Ammon's horn (tissue), 1 donor: Measurements from ENCODE around the gene NAT14.
"Not testable (repeated sequence)": the region's sequence is repeated elsewhere in the genome, so short reads cannot be mapped to it uniquely, and the experiment has no call there.

ENCODE experiments used
- DNase-seq: peaks from one replicate; pipeline ENCODE4 v3.0.0-alpha.2; 2016; ENCODE audit warnings: low spot score

Gene NAT14

DNA sequence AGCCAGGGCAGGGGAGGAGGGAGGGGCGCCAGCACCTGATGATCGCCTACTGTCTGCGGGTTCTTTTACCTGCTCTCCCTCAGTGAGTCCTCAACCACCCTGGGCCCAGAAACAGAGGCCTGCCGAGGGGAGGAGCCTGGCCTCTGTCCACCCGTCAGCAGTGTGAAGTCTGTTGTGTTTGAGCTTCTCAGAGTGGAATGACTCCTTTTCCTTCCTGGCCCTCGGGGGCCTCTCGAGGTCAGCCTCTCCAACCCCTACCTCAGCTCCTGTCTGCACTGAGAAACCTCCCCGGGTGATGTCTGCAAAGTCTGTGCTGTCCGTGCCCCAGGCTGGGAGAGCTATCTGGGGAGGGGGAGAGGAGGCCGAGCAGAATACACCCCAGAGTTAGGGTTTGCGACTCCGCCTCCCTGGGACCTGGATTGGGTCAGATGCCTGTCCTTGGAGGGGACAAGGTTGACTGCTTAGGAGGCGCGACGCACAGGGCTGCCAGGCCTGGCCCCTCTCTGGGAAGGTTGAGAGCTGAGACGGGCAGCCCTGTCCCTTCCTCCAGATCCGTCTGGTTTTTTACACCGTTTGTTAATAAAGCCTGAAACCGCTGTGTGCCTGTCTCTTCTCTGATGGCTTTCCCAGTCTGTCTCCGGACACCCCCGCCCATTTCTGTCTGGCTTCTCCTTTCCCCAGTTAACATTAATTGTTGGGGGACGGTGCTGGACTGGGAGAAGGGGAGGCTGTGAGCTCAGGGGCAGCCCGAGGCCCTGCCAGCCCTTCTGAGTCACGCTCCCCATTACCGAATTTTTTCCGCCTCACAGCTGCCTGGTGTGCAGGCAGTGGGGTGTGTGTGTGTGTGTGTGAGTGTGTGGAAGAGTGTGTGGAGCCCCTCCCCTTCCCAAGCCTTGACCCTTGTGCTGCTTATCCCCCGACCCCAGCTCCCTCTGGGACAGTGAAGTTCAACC lies 2.3 kb downstream of the NAT14 start:
- no peak for DNase-seq

DNA sequence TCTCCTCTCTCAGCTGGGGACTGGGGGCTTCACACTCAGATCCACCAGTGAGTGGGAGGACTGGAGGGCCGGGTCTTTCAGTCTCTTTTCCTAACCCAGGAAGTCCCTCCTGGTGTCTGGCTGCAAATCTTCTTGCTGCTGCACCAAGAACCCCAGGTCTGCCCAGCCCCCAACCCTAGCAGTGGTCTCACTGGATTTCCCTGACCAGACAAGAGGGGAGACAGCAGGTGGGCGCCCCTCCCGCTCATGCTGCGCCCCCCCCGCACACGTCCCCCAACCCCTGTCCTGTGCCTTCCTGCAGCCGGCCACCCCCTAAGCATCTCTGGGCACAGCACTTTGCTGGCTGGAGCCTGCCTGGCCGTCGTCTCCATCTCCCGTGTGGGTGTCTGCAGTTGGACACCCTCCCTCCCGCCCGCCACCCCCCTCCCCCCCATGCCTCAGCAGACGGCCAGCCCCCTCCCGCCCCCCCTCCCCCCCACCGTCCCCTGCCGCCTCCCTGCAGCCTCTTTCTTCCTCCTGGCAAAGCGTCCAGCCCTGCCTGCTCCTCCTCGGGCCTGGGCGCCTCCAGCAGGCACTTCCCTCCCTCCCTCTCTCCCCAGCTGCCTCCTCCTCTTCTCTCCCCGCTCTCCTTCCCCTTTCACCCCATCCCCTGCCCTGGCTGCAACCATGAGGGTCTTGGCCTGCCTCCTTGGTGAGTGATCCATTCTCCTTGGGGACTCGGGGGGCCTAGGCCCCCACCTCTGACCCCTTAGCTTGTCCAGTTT lies 3.1 kb downstream of the NAT14 start, which contains the start of gene SSC5D:
SSC5D (plus strand) TSS at position 513 of the 764 bp plus-strand sequence; CDS start at position 667, 154 bp downstream.
- peak; percentile 54 for DNase-seq

DNA sequence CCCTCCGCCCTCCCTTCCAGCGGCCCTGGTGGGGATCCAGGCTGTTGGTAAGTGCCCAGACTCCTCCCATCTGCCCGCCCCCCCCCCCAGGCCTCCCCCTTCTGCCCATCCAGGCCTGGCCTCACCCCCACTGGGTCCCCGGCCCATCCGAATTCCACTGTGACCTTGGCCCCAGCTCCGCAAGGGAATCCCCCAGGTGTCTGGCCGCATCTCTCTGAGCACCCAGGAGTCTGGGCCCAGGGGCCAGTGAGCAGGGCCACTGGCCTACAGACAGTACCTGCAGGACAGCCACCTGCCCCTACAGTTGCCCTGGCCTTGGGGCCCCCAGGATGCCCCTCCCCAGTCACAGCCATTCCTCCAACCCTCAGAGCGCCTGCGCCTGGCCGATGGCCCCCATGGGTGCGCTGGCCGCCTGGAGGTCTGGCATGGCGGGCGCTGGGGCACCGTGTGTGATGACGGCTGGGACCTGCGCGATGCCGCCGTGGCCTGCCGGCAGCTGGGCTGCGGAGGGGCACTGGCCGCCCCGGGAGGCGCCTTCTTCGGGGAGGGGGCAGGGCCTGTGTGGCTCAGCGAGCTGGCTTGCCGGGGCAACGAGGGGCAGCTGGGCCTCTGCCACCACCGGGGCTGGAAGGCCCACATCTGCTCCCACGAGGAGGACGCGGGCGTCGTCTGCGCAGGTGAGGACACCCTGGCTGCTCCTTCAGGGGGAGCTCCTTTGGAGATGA lies 4.2 kb downstream of the NAT14 start:
- DNase-seq: no peak

DNA sequence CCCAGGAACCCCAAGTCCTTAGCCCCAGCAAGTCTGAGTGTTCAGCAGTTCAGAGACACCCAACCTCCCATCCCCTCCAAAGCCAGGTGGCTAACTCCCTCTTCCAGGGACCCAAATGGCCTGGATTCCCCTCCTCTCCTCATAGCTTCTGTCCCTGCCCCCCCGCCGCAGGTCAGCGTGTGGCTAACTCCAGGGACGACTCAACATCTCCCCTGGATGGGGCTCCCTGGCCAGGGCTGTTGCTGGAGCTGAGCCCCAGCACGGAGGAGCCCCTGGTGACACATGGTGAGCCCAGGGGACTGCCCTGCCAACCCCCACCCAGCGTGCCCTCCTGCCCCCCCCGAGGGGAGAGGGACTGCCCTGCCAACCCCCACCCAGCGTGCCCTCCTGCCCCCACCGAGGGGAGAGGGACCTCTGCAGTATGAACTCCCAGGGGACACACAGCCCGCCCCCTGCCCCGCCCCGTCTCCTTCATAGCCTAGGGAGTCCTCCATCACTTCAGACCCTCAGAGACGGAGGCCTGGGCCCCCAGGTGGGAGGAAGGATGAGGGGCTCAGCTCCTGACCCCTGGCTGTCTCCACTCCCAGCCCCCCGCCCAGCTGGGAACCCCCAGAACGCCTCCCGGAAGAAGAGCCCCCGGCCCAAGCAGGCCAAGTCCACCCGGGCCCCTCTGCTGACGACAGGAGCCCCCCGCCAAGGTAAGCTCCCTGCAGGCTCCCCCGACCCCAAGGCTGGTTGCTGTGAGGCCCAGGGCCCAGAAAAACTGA lies 4.9 kb downstream of the NAT14 start:
- DNase-seq: no peak

DNA sequence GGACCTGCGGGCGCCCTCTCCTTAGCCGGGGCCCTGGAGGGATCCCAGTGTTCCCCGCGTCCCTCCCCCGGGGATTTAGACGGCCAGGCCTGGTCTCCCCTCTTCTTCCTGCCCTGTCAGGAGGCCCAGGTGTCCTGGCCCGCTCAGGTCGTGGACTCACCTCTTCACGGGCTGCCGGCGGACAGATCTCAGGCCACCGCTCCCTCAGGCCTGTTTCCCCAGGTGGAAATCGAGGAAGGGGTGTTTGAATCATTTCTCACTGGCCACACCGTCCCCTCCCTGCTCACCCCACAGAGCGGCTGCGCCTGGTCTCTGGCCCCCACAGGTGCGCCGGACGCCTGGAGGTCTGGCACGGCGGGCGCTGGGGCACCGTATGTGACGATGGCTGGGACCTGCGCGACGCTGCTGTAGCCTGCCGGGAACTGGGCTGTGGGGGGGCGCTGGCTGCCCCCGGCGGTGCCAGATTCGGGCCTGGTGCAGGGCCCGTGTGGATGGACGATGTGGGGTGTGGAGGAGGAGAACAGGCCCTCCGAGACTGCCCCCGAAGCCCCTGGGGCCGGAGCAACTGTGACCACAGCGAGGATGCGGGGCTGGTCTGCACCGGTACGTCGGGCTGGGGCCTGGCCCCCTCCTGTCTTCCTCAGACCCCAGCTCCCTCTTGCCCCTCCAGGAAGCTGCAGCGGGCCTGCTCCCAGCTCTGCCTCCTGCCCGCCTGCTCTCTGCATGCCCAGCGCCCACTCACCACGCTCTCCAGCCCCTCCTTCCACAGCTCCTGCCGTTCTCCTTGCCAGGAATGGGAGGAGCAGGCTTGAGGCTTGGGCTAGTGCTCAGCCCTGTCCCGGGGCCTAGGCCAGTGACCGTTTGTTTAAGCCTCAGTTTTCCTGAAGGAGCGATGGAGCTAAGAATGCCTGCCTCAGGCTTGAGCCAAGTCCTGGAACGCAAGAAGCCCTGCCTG lies 5.8 kb downstream of the NAT14 start:
- DNase-seq: no peak

DNA sequence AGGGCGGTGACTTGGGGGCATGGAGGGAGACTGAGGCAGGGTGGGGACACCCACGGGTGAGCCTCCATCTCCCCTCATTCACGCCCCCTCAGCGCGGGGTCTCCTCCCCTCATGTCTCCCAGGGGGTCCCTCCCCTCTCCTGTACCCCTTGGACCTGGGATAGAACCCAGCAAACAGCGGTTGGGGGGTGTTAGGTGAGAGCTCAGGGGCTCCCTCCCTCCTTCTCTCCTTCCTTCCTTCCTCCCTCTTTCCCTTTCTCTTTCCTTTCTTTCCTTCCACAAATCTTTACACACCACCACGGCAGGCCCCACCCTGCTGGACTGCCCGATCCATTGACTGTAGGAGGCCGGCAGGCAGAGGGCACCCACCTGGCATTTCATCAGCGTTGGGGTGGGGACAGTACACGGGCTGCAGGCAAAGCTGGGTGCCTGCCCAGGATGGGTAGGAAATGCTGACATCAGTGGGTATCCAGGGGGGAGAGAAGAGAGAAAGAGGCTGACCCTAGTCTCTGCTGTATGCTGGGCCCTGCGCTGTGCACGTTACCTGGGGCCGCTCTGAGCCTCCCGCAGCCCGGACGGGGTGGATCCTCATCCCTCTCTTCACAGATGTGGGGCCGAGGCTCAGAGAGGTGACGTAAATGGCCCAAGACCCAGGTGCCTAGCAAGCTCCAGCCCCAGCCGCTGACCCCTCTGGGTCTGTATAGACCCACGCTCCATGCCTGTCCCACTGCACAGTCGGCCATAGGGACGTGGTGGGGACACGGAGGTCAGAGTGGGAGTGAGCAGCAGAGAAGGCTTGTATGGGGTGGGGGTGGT lies 6.8 kb downstream of the NAT14 start:
- DNase-seq: no peak

DNA sequence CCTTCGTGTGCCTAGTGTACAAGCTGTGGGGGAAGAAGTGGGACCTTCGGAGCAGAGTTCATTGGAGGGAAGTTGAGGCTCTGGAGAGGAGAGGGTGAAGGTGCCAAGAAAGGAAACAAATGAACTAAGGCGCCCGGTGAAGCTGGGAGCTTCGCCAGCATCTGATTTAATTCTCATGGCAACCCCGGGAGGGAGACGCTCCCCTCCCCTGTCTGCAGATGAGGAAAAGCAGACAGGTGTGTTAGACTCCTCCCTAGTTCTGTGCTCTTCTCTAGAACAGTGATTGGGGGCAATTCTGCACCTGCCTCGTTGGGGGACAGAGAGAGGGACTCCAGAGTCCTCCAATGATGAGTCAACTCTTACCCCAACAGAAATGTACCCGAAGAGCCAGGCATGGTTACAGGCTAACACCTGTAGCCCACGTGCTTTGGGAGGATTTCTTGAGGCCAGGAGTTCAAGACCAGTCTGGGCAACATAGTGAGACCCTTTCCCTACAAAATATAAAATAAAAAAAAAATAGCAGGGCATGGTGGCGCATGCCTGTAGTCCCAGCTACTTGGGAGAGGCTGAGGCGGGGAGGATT lies 7.5 kb downstream of the NAT14 start:
- no peak for DNase-seq

DNA sequence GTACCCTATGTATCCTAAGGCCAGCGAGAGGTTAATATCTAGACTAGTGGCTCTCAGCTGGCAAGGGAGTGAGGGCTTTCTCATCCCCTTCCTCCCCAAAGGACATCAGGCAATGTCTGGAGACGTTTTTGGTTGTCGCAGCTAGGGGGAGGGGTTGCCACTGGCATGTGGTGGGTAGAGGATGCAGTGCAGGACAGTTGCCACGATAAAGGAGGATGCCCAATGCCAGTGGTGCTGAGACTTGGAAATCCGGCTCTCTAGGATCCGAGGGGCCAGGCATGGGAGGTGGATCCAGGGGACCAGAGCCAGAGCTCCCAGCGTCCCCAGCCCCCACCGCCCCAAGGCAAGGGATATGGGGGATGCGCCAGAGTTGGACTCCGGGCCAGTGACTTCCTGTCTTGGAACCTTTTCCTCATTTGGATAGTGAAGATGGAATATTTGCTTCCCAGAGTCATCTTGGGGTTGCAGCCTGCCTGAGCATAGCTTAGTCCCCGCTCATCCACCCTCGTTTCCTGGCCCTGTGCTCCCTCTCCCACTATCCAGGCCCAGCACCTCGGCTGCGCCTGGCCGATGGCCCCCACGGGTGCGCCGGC lies 8.2 kb downstream of the NAT14 start:
- DNase-seq: no peak

DNA sequence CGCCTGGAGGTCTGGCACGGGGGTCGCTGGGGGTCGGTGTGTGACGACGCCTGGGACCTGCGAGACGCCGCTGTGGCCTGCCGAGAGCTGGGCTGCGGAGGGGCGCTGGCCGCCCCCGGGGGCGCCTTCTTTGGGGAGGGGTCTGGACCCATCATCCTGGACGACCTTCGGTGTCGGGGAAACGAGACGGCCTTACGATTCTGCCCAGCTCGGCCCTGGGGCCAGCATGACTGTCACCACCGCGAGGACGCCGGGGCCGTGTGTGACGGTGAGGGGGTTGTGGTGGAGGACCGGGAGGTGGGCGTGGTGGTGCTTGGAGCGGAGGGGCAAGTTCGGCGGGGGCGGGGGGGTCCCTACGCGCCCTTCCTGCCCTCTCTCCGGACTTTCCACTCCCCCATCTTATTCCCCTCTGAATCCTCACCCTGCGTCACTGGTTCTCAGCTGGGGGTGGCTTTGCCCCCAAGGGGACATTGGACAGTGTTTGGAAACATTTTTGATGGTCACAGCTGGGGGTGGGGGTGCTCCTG lies 8.7 kb downstream of the NAT14 start:
- DNase-seq: no peak

DNA sequence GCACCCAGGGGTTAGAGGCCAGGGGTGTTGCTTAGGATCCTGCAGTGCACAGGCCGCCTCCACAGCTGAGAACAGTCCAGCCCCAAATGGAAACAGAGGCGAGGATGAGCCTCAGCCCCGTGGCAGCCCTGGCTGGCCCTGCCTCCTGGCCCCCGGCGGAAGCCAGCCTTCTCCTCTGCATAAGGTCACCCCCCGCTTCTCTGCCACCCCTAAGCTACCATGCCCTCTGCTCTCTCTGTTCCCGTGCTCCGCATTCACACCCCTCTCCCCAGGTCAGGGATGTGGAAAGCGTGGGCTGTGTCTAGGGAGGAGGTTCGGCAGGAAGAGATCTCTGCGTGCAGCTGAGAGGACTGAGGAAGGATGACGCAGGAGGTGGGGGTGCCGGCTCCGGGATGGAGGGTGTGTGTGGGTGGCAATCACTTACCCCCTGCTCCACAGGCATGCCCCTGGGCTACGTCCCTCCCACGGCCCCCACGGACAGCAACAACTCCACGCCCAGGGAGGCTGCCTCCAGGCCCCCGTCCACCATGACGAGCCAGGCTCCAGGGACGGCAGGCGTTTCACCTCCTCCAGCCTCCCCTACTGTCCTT lies 9.3 kb downstream of the NAT14 start:
- DNase-seq: no peak

DNA sequence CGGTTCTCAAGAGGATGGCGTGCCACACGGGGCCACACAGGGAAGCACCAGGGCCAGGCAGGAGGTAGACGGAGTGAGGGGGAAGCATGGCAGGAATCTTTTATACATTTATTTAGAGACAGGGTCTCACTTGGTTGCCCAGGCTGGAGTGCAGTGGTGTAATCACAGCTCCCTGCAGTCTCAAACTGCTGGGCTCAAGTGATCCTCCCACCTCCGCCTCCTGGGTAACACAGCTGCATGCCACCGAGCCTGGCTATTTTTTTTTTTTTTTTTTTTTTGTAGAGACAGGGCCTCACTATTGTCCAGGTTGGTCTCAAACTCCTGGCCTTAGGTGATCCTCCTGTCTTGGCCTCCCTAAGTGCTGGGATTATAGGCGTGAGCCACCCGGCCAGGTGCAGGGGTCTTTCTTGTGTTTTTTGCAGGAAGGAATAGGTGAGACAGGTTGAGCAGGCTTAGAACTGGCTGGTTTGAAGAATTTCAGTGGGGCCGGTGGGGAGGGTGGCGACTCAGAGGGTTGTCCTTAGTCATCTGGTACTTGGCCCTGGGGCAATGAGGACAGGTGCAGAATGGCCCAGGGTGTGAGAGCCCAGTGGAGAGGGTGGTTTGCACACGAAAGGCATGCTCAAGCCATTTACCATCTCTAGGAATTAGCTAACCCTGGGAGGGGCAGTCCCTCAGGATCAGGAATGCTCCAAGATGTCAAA lies 10.8 kb downstream of the NAT14 start:
- no peak for DNase-seq

DNA sequence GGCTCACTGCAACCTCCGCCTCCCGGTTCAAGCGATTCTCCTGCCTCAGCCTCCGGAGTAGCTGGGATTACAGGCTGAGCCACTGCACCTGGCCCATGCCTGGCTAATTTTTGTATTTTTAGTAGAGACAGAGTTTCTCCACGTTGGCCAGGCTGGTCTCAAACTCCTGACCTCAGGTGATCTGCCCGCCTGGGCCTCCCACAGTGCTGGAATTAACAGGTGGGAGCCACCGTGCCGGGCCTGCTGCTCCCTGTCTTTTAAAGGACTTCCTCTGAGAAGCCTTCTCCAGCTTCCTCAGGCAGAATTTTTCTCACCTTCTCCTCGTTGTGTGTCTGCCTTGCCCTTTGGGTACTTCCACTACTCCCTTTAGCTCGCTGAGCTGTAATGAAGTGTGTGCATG lies 11.8 kb downstream of the NAT14 start:
- DNase-seq: not testable (repeated sequence)

DNA sequence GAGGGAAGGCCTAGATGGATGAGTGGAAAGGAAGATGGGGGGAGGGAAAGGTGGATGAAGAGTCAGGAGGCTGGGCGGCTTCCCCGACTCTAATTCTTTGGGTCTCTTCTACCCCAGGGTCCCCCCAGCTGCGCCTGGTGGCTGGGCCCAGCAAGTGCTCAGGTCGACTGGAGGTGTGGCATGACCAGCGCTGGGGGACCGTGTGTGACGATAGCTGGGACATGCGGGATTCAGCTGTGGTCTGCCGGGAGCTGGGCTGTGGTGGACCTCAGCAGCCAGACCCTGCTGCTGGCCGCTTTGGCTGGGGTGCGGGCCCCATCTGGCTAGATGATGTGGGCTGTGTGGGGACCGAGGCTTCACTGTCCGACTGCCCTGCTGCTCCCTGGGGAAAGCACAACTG lies 12.8 kb downstream of the NAT14 start:
- DNase-seq: no peak

DNA sequence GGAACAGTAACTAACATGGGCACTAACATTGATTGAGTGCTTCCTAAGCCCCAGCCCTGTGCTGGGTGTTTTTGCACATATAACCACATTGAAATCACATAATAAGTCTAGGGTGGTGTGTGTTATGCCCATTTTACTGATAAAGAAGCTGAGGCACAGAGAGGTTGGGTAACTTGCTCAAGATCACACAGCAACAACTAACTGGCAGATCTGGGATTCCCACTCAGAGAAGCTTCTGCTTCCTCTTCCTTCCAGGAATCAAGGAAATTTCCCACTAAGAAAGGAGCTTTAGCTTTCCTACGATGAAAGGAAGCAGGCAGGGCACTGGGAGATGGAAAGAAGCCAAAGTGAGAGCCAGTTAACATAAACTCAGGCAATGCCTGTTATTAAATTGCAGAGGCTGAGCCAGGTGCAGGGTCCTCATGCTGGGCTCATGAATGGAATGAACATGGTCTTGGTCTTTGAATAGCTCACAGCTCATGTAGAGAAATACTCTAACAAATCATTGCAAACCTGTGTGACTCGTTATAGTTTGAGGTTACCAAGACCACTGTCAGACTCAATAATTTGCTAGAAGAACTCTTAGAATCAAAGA lies 13.4 kb downstream of the NAT14 start:
- no peak for DNase-seq

DNA sequence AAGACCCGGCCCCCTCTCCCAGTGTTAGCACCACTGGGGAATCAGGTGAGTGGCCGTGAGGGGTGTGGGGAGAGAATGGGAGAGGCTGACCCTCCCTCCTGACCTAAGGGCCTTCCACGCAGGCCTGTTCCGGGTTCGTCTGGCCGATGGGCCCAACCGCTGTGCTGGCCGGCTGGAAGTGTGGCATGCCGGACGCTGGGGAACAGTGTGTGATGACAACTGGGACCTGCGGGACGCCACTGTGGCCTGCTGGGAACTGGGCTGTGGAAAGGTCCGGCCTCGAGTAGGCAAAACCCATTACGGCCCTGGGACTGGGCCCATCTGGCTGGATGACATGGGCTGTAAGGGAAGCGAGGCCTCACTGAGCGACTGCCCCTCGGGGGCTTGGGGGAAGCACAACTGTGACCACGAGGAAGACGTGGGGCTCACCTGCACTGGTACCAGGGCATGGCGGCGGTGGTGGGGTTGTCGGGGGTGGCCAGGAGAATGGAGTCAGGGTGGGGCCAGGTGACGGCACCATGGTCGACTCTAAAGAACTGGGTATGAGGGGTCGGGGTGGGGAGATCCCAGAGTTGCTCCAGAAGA lies 15.5 kb downstream of the NAT14 start:
- DNase-seq: no peak

DNA sequence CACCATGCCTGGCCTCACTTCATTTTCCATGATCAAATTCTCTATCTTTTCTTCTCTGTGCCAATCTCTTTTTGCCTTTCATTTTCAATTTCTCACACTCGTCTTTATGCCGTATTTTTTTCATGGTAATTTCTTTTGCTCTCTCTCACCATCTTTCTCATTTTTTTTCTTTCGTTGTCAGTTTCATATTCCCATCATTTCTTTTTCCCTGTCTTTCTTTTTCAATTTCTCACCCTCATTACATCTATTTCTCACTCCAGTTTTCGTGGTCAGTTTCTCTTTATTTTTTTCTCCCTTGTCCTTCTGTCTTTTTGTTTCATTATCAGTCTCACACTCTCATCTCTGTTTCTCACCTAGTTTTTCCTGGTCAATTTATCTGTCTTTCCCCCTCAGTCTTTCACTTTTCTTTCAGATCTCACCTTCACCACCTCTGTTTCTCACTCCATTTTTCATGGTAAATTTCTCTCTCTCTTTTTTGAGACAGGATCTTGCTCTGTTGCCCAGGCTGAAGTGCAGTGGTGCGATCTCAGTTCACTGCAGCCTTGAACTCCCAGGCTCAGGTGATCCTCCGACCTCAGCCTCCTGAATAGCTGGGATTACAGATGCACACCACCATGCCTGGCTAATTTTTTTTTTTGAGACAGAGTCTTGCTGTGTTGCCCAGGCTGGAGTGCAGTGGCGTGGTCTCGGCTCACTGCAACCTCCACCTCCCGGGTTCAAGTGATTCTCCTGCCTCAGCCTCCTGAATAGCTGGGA lies 17.4 kb downstream of the NAT14 start:
- DNase-seq: no peak
